Daoy (cell line): ENCODE results near the gene DUSP22. TPM values are rescaled to one million over a fixed set of nuclear protein-coding genes. Genes with fewer than 3 reads are reported as not detected.

Experiments
- DNase-seq: peaks from one replicate; pipeline ENCODE4 v3.0.0-alpha.2; 2015; ENCODE audit warnings: low read depth
- total RNA-seq: library from RNA; depleted of rRNA; stranded (reverse); fragments of >200 nt; shearing (Covaris generic); gene quantifications from 2 replicates; pipeline ENCODE4 v1.2.3, GENCODE V29; 2014

DUSP22 gene
- total RNA-seq, 1 experiment from 2014 or later = 22.9 TPM

DNA sequence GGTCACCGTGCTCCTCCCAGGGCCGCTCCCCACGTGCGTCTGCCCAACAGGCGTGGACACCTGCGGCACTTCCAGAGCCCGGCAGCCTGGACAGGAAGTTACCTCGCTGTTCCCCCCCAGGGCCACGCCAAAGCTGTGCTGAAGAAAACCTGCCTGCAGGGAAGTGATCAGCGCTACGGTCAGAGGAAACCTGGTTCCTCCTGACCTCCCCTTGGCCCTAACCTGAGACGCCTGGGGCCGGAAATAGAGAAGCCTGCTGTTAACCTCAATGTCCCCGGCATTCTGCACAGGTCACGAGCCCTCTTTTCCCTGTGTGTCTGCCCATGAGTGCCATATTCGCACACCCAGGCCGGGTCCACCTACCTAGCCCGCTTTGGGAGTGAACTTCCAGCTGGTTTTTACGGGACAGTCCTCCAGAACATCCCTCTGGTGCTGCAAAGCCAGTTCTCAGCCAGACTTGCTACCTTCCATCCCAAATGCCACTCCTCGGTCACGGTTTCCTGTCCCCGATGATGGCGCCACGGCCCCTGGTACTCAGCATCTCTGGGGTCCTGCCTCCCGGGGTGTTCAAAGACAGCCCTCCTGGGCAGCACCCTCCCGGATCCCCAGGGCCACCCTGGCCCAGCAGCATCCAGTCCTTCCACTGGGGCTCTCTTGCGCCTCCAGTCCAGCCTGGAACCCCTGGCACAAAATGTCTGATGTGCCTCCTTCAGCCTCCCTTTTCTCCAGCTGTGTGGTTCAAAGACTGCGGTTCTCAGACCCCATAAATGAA lies 87.3 kb downstream of the DUSP22 start:
- no peak for DNase-seq

DNA sequence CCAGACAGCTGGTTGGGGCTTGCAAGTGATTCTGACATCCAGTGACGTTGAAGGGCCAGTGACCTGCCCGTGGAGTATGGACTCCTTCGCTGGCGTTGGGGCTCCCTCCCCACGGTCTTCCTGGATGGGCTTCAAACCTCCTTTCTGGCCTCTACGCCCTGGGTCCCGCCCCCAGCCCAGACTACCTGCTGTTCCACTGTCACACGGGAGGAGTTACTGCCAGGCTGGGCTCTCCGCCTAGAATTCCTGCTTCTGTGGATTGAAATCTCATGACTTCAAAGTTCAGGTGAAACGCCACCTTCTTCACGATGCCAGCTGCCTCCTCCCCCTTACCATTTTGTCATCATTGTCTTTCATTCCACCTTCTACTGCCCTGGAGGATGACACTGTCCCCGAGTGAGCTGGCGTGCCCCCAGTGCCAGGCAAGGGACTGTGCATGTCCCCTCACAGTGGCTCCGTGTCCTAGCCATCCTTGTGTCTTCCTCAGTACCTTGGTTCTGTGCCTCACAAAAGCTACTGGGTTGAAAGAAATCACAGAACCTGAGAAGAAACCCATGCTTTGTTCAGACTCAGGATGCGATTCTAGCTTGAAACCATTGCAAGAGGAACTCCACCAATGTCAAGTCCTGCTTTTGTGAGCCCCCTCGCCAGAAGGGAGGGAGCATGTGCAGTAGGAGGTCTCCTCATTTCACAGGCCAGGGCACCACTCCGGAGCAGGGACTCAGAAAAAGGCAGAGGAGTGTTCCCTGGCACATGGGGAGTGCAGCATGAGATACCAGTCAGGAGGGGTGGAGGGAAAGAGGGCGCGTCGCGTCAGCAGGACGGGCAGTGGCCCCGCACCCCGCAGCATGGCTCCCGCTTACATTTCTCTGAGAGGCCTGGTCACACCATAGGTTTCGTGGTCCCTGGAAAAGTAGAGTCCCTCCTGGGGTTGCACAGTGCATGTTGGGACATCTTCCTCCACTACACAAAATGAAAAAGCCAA lies 88.2 kb downstream of the DUSP22 start:
- no peak for DNase-seq

DNA sequence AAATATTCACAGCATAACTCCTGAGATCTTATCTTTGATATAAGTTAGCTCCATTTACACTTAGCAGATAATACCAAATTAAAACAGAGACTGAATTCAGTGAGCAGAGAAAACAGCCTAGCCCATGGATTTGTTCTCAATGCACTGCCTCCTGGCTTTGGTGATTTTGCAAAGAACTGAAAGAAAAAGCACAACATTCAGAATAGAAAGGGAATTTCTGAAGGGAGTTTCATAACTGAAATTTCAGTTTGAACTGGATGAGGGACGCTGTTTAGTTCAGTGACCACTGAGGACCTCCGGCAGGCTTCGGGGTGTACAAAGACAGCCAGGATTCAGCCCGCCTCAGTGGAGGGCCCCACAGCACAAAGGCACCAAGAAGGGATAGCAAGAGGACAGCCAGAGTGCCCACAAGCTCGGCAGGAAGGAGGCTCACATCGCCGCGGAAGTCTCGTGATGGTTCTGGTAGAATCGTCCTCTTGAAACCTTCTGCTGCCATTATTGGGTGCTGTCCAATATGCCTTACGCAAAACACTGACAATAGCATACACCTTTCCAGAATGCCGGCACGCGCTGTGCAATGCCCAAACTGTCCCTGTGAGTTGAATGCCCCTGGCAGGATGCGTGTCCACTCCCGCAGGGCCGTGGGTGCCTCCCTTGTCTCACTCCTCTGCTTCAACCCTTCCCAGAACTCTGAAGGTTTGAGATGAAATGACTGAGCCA lies 89.6 kb downstream of the DUSP22 start:
- DNase-seq = no peak

DNA sequence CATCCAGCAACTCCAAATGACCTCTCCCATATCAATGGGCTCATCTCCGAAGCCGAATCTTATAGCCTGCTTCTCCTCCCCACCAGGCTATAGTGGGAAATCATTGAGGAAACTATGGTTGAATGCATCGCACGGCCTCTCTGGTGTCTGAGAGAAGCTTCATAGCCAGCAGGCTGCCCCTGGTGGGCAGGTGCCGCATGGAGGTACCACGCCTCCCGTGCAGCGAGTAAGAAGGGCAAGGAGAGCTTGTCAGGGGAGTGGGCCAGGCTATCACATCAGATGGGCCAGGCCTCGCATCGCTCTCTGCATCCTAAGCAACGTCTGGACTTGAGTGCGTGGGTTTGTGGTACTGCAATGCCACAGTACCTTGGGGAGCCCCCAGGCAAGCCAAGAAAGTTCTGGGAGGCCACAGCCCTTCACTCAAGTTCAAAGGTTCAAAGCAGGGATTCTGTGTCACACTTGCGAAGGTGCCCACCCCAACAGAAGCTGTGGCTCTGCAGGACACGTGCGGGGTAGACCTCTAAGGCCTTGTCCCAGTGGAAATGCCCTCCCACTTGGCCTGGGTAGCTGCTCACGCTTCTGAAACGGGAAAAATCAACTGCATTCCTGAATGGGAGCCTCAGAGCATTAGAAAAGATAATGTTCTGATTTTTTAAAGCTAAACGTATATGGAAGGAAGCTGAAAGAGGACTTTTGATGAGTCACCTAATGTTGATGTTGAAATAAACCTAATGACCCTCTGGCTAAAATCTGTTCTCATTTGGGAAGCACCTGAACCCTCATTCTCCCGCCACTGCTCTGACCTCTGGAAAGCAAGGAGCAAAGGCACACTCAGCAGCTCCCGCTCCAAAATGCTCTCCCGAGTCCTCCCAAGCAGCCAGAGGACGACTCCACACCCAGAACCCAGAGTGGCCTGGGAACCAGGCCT lies 90.9 kb downstream of the DUSP22 start:
- no peak for DNase-seq

DNA sequence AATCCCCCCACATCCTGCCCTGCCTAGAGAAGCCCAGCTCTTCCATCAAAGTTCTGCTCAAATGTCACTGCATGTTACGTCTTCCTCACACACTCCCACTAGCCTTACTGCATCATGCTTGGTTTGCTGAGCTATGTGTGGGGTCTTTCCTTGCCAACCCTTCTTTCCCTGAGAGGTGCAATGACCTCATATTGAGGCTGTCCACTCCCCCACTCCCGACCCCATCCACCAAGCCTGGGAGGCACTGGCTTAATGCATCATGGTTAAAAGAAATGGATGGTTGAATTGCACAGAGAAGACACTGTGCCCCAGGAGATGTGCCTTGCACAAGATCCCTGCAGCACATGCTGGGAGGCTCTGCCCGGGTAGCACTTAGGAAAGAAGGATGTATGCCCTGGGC lies 91.6 kb downstream of the DUSP22 start:
- DNase-seq = no peak

DNA sequence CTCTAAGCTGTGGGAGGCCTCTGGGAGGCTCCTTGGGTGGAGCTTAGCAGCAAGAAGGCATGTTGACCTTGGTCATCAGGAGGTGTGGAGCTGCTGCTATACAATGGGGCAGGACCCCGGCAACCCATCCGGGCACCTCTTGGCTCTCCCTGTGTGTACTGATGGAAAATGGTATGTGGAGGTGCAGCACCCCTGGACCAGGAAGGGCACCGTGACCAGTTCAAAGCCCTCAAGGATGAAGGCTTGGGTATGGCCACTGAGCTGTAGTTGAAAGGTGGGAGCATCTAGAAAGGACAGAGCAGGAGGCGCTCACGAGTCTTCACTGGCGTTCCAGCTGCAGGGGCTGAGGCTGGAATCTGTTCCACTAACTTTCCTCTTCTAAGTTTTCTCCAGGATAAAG lies 92.6 kb downstream of the DUSP22 start:
- no peak for DNase-seq

DNA sequence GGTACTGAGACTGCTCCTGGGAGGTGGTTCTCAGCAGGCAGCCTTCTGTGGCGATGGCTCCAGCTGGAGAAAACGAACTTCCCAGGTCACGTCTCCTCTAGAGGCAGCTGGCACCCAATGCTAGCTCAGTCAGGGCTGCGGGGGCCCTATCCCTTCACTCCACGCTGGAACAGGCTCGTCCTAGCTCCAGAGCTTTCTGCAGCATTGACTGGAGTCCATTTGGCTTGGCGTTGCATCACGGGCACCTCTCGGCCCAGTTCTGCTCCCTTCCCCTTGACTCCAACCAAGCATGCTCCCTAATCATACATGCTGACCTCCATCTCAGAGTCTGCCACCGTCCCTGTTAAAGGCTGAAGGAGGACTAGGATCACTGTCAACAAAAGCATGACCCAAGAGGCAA lies 93.3 kb downstream of the DUSP22 start:
- no peak for DNase-seq

DNA sequence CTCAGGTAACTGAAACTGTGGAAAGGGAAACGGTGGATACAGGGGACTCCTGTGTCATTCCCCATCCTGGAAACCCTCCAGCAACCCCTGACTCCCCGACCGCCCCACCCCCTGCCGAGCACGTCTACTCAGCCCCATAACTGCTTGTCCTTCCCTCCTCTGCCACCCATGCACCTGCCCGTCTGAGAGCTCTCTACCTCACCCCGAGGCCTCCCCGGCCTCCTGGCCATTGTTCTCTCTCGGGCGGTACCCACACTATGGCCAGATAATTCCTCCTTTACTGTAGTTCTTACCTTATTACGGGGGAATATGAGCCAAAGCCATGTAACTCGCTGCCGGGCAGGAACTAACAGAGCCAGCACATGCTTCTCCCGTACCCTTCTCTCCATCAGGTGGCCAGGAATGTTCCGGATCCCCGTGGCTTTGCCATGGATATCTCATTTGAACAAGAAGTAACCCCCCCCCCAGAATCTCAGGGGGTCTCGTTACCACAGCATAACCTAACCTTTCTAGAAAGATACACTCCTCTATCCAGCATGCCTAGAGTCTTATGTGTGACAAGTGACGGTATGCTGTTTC lies 94.5 kb downstream of the DUSP22 start:
- no peak for DNase-seq

DNA sequence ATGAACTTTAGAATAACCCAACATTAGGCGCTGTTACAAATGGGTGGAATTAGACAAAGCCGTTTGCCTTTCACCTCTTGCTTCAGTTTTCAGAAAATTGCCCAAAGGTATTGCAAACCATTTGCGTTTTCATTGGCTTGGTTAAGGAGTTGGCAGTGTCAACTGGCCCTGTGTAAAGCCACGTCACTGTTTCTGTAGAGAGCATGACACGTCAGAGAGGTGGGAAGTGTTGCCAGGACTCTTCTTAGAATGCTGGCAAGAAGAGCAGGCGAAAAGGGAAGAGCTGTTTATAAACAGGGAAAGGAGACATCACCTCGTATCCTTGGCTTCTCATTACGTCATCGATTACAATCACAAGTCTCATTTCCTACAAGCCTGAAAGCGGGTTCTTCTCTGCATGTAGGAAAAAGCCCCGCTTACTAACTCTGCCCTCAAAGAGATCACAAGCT lies 95.0 kb downstream of the DUSP22 start:
- no peak for DNase-seq

DNA sequence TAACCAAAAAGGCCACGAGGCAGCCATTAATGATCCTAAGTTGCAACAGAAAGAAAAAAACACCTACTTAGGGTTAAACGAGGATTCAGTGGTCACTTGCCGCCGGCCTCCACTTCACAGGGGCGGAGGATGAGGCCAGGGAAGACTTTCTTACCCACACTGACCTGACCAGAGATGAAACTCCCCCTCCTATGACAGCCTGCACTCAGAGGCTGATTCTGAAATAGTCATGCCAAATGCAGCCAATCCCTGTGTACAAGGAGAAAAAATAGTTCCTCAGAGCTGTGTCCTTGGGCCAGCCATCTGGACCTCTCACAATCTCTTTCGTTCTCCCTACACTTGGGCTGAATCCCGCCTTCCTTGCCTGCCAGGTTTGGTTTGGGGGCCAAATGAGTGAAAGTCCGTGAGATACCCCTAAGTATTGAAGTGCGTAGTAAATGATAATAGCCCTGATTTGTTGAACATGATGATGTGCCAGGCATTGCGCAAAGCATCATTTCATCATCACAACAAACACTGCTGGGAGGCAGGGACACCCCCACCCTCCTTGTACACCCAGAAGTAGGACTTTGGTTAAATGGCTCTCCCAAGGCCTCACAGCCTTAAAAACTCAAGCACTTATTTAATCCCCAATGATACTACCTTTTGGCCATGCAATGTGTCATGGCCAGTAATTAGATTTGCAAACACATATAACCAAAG lies 96.1 kb downstream of the DUSP22 start:
- DNase-seq = no peak

DNA sequence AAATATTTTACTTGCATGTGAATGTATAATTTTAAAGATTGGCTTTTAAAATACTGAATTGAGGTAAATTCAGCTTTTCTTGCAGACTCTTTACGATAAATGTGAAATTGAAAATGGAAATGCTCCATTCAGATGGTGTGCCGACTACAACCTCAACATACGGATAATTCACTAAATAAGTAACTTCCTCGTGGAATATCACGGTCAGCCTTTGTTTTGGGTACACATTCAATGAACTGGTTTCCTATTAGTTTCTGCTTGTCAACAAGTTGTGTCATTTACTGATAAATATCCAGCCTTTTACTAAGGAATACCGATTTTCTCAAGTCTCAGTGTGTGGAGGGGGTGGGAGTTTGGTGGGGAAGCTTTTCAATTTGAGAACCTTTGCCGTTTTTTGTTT lies 96.9 kb downstream of the DUSP22 start:
- DNase-seq = no peak

DNA sequence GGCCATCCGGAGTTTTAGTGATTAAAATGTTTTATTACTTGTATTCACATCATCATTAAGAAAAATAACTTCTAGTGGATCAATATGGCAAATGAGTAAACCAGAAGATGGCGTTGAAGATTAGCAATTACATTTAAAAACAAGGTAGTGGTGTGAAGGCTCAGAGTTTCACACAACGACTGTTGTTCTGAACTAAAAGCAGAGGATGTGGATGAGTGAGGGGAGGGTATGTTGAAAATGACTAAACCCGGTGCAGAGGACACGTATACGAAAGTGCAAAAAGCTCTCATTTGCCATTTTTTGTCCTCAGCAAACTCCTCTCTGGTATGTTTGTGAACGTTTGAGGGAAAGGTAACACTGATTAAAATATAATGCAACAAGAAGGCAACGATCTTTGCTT lies 97.3 kb downstream of the DUSP22 start:
- DNase-seq = no peak

DNA sequence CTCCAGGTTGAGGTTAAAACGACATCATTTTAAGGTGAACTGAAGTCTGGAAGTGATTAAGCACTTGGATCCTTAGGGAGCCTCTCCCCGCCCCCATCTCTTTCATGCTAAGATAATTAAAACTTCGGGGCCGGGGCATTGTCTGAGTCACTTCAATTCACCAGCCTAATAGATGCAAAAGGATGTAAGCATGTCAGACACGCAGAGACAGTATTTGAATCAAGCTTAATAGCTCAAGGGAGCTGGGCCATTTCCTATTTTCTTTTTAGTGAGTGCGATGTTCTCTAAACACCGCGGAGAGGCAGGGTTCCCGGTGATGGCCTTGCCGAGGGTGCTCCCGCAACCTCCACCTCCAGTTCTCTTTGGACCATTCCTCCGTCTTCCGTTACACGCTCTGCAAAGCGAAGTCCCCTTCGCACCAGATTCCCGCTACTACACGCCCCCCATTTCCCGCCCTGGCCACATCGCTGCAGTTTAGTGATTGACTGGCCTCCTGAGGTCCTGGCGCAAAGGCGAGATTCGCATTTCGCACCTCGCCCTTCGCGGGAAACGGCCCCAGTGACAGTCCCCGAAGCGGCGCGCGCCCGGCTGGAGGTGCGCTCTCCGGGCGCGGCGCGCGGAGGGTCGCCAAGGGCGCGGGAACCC lies 98.7 kb downstream of the DUSP22 start:
- peak; percentile 38 for DNase-seq

DNA sequence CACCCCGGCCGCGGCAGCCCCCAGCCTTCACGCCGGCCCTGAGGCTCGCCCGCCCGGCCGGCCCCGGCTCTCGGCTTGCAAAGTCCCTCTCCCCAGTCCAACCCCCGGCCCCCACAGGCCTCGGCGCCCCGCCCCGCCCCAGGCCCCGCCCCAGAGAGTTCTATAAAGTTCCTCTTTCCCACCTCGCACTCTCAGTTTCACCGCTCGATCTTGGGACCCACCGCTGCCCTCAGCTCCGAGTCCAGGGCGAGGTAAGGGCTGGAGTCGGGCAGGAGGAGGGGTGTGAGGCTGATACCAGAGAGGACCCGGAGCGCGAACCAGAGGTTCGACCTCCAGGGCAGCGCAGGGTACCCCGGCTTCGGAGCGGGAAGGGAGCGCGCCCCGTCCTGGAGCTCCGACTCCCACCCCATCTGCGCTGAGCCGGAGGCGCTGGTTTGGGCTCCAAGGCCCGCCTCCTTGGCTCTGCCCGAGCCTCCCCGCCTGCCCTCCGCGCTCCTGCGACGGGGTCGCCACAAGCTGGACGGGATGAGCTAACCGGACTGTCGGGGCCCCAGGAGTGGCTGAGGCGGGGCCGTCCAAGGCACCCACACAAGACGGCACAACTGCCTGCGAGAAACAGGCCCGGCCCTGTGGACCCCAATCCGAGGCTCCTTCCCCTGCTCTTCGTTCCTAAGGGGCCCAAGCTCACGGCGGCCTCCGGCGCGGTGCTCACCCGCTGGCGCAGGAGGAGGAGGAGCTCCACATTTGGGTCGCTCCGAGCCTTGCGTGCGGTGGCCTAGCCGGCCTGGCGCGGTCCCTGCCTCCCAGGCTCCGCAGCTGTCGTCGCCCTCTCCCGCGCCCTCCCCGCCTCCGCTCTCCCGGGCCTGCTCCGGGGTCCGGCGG lies 99.5 kb downstream of the DUSP22 start, which contains the start of gene IRF4:
Gene IRF4, plus strand, starts transcription at position 194 of the 882 bp plus-strand sequence. CDS start 1,401 bp downstream, outside the sequence.
- DNase-seq = no peak

DNA sequence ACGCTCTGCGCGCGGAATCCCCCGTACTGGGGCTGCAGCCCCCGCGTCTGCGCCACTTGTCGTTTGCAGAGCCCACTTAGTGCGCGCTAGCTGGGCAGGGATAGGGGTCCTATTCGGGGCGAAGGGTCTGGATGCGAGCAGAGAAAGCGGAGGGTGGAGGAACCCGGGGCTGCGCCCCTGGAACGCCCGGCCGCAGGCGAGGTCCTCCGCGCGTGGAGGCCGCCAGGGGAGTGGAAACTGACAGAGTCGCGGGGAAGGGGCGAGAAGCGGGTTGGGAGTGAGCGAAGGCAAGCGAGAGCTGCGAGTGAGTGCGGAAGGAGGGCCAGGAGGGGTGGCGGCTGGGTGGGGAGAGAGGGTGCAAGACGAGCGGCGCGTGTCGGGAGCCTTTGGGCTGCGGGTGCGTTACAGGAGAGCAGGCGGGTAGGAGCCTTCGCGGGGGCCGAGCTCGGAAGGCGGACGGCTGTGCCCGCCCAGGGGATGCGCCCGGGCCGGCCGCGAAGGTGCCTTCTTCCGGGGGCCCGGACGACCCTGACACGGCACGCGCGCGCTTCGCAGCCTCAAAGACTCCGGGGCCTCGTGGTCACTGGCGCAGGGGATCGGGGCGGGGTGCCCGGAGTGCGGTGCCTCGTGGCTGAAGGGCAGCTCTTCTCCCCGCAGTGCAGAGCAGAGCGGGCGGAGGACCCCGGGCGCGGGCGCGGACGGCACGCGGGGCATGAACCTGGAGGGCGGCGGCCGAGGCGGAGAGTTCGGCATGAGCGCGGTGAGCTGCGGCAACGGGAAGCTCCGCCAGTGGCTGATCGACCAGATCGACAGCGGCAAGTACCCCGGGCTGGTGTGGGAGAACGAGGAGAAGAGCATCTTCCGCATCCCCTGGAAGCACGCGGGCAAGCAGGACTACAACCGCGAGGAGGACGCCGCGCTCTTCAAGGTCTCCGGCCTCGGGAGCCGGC lies 100.4 kb downstream of the DUSP22 start:
- DNase-seq = no peak

DNA sequence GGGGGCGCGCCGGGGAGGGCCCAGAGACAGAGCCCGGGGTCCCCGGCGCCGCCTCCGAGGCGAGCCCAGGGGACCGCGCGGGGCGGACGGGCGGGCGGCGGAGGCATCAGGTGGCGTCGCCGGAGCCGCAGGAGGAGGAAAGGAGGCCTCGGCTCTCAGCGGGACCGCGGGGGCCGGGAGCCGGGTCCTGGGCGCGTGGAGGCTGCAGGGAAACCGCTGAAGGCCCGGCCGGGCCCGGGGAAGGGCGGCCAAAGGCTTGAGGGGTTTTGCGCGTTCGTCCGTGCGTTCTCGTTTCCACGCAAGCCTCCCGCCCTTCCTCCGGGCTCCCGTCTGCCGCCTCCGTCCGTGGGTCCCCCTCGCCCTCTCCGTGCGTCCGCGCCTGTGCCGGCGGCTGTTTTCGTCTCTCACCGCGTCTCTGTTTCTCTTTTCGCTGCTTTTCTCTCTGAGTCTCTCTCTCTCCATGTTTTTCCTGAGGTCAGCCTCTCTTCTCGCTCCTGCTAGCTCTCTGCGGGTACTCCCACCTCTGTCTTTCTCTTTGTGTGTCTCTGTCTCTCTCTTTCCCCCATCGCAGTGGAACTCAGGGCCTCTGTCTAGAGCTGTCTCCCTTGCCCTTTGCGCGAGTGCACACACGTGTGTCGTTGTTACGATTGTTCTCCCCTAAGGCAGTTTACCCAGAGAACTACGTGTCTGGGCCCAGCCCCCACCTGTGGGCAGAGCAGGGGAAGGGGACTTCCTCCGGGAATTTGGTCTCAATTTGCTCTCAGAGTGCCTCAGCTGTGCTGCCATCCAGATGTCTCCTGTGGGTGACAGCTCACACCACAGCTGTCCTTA lies 101.3 kb downstream of the DUSP22 start:
- DNase-seq = no peak
